ENCODE measurements around the gene SEPTIN8. TPM values are rescaled to one million over a fixed set of nuclear protein-coding genes. Genes with fewer than 3 reads are reported as not detected.

Gene SEPTIN8
- total and polyA plus RNA-seq, 2 of the 13 experiments (the other 11 are each of a cell fraction or from before 2014, with no cell fraction given): 41.4 to 49.9 TPM

DNA sequence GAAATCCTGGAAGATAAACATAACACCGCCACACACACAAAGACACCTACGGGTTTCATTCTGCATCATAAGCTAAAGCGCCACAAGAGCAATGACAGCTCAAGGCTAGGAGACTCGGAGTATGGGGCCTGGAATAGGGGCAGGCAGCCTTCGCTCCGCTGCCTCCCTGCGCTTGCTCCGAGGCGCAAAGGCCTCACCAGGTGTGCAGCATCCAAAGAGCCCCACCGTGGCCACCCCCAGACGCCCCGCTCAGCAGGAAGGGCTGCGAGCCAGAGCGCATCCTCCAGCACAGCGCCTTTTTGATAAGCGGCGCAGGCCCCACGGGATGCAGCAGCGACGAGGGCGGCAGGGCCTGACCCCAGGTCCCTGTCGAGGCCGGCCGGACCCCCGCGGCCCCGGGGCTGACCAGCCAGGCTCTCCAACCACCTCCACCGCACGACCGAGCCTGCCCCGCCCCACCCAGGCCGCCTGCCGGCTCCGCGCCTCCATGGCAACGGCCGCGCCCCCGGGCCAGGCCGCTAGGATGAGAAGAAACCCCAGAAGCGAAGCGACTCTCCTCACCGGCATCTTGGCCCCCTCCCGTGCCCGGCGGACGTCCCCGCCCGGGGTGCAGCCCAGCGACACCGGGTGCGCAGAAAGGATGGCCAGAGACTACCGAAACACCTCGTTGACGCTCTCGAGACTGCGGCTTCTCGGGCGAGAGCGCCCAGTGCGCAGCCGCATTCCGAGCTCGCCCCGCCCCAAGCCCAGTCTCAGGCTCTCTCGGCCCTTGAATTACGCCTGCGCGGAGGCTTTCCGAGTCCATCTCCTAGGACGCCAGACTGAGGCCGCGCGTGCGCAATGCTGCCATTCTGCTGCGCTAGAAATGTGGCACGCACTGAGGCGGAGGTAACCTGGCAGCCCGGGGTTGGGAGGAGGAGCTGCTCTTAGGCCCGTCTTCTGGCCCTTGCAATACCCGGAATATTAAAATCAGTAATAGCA lies 39.9 kb downstream of the SEPTIN8 start, which contains the start of gene KIF3A (continued):
- TF ChIP-seq, protein P1, sequence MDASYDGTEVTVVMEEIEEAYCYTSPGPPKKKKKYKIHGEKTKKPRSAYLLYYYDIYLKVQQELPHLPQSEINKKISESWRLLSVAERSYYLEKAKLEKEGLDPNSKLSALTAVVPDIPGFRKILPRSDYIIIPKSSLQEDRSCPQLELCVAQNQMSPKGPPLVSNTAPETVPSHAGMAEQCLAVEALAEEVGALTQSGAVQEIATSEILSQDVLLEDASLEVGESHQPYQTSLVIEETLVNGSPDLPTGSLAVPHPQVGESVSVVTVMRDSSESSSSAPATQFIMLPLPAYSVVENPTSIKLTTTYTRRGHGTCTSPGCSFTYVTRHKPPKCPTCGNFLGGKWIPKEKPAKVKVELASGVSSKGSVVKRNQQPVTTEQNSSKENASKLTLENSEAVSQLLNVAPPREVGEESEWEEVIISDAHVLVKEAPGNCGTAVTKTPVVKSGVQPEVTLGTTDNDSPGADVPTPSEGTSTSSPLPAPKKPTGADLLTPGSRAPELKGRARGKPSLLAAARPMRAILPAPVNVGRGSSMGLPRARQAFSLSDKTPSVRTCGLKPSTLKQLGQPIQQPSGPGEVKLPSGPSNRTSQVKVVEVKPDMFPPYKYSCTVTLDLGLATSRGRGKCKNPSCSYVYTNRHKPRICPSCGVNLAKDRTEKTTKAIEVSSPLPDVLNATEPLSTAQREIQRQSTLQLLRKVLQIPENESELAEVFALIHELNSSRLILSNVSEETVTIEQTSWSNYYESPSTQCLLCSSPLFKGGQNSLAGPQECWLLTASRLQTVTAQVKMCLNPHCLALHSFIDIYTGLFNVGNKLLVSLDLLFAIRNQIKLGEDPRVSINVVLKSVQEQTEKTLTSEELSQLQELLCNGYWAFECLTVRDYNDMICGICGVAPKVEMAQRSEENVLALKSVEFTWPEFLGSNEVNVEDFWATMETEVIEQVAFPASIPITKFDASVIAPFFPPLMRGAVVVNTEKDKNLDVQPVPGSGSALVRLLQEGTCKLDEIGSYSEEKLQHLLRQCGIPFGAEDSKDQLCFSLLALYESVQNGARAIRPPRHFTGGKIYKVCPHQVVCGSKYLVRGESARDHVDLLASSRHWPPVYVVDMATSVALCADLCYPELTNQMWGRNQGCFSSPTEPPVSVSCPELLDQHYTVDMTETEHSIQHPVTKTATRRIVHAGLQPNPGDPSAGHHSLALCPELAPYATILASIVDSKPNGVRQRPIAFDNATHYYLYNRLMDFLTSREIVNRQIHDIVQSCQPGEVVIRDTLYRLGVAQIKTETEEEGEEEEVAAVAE (CRISPR knock-in tag; IDR thresholded peaks at IDR 0.05; ENCODE audit: borderline replicate concordance): no peak
- TF ChIP-seq NBN (conservative IDR thresholded peaks at IDR 0.05): no peak
- no peak for TF ChIP-seq PAX8 (CRISPR knock-in tag; IDR thresholded peaks at IDR 0.05; ENCODE audit: borderline replicate concordance)
- TF ChIP-seq, protein P2, sequence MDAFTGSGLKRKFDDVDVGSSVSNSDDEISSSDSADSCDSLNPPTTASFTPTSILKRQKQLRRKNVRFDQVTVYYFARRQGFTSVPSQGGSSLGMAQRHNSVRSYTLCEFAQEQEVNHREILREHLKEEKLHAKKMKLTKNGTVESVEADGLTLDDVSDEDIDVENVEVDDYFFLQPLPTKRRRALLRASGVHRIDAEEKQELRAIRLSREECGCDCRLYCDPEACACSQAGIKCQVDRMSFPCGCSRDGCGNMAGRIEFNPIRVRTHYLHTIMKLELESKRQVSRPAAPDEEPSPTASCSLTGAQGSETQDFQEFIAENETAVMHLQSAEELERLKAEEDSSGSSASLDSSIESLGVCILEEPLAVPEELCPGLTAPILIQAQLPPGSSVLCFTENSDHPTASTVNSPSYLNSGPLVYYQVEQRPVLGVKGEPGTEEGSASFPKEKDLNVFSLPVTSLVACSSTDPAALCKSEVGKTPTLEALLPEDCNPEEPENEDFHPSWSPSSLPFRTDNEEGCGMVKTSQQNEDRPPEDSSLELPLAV (CRISPR knock-in tag; conservative IDR thresholded peaks at IDR 0.05; ENCODE audit: low read depth): no peak
- TF ChIP-seq ZFP41 (CRISPR knock-in tag; IDR thresholded peaks at IDR 0.05; ENCODE audit: borderline replicate concordance): no peak
- no peak for TF ChIP-seq ZFP36 (IDR thresholded peaks at IDR 0.05; ENCODE audit: borderline replicate concordance, low read depth, low read length, partially characterized antibody)
- TF ChIP-seq, protein P3, sequence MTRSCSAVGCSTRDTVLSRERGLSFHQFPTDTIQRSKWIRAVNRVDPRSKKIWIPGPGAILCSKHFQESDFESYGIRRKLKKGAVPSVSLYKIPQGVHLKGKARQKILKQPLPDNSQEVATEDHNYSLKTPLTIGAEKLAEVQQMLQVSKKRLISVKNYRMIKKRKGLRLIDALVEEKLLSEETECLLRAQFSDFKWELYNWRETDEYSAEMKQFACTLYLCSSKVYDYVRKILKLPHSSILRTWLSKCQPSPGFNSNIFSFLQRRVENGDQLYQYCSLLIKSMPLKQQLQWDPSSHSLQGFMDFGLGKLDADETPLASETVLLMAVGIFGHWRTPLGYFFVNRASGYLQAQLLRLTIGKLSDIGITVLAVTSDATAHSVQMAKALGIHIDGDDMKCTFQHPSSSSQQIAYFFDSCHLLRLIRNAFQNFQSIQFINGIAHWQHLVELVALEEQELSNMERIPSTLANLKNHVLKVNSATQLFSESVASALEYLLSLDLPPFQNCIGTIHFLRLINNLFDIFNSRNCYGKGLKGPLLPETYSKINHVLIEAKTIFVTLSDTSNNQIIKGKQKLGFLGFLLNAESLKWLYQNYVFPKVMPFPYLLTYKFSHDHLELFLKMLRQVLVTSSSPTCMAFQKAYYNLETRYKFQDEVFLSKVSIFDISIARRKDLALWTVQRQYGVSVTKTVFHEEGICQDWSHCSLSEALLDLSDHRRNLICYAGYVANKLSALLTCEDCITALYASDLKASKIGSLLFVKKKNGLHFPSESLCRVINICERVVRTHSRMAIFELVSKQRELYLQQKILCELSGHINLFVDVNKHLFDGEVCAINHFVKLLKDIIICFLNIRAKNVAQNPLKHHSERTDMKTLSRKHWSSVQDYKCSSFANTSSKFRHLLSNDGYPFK (CRISPR knock-in tag; IDR thresholded peaks at IDR 0.05; ENCODE audit: borderline replicate concordance): peak; percentile 79; the same call in 1 of the 2 replicates
- no peak for TF ChIP-seq XBP1 (CRISPR knock-in tag; IDR thresholded peaks at IDR 0.05)
- no peak for TF ChIP-seq ZNF430 (CRISPR knock-in tag; IDR thresholded peaks at IDR 0.05)
- no peak for TF ChIP-seq HIVEP1 (CRISPR knock-in tag; IDR thresholded peaks at IDR 0.05)
- TF ChIP-seq, protein P4, sequence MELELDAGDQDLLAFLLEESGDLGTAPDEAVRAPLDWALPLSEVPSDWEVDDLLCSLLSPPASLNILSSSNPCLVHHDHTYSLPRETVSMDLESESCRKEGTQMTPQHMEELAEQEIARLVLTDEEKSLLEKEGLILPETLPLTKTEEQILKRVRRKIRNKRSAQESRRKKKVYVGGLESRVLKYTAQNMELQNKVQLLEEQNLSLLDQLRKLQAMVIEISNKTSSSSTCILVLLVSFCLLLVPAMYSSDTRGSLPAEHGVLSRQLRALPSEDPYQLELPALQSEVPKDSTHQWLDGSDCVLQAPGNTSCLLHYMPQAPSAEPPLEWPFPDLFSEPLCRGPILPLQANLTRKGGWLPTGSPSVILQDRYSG (CRISPR knock-in tag; IDR thresholded peaks at IDR 0.05): no peak
- TF ChIP-seq, protein P5, sequence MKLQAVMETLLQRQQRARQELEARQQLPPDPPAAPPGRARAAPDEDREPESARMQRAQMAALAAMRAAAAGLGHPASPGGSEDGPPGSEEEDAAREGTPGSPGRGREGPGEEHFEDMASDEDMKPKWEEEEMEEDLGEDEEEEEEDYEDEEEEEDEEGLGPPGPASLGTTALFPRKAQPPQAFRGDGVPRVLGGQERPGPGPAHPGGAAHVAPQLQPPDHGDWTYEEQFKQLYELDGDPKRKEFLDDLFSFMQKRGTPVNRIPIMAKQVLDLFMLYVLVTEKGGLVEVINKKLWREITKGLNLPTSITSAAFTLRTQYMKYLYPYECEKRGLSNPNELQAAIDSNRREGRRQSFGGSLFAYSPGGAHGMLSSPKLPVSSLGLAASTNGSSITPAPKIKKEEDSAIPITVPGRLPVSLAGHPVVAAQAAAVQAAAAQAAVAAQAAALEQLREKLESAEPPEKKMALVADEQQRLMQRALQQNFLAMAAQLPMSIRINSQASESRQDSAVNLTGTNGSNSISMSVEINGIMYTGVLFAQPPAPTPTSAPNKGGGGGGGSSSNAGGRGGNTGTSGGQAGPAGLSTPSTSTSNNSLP (IDR thresholded peaks at IDR 0.05; ENCODE audit: low read depth, low read length): no peak
- TF ChIP-seq, protein P6, sequence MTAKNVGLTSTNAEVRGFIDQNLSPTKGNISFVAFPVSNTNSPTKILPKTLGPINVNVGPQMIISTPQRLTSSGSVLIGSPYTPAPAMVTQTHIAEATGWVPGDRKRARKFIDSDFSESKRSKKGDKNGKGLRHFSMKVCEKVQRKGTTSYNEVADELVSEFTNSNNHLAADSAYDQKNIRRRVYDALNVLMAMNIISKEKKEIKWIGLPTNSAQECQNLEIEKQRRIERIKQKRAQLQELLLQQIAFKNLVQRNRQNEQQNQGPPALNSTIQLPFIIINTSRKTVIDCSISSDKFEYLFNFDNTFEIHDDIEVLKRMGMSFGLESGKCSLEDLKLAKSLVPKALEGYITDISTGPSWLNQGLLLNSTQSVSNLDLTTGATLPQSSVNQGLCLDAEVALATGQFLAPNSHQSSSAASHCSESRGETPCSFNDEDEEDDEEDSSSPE (CRISPR knock-in tag; IDR thresholded peaks at IDR 0.05): peak; percentile 46; the same call in 1 of the 2 replicates
- peak; percentile 74; the same call in 1 of the 2 replicates for TF ChIP-seq HDAC1 (CRISPR knock-in tag; IDR thresholded peaks at IDR 0.05)

All from HepG2 (cell line).